HepG2 (cell line): ENCODE results near the gene MRPL51.

Experiments
- HMGXB3 ChIP-seq: sonication (generic); formaldehyde crosslinking; IDR thresholded peaks from 2 replicates; pipeline ENCODE4 v1.4.0; 2020; ENCODE audit warnings: missing genetic modification reagents, borderline replicate concordance
- MXD4 ChIP-seq: IDR thresholded peaks from 2 replicates; pipeline ENCODE4 v1.6.1; 2016; ENCODE audit warnings: mild to moderate bottlenecking, missing biosample characterization, missing genetic modification reagents
- SRF ChIP-seq: IDR thresholded peaks from 2 replicates; pipeline ENCODE4 v1.6.1; 2011; ENCODE audit warnings: mild to moderate bottlenecking, low read depth, low read length, moderate library complexity
- TBL1XR1 ChIP-seq: fragments of 150-350 bp; IDR thresholded peaks from 2 replicates; pipeline ENCODE4 v1.6.1; 2014; ENCODE audit warnings: borderline replicate concordance, low read length; ENCODE audit not compliant: partially characterized antibody
- TCF12 ChIP-seq, 2 experiments: fragments of 450-650 bp in 1 of 2; sonication (generic) in 1 of 2; formaldehyde crosslinking in 1 of 2; IDR thresholded peaks; 2 replicates each; pipeline versions ENCODE4 v1.6.1 to v1.8.0; 2017 to 2022; ENCODE audit warnings: antibody characterized with exemption in 1 of 2, mild to moderate bottlenecking in 1 of 2, missing genetic modification reagents in 1 of 2, moderate library complexity in 1 of 2
- YY1 ChIP-seq: IDR thresholded peaks from 2 replicates; pipeline ENCODE4 v1.6.1; 2011; ENCODE audit warnings: low read length, low read depth, moderate library complexity, mild to moderate bottlenecking; ENCODE audit not compliant: insufficient read depth, insufficient replicate concordance
- ZNF274 ChIP-seq: sonication (generic); formaldehyde crosslinking; IDR thresholded peaks from 2 replicates; pipeline ENCODE4 v1.5.1; 2020; ENCODE audit warnings: mild to moderate bottlenecking, missing genetic modification reagents
- TF ChIP-seq, protein P1 (sequence below): sonication (generic); formaldehyde crosslinking; IDR thresholded peaks from 2 replicates; pipeline ENCODE4 v1.8.0; 2022; ENCODE audit warnings: missing genetic modification reagents, mild to moderate bottlenecking, moderate library complexity, borderline replicate concordance

GRCh38 chr12:6457220-6457945 lies 35.7 kb downstream of the MRPL51 start:
- TF ChIP-seq TBL1XR1, result no peak
- TF ChIP-seq TCF12 (IDR thresholded peaks at IDR 0.05), result no peak
- no peak for TF ChIP-seq TCF12 (CRISPR knock-in tag; IDR thresholded peaks at IDR 0.05)
- no peak for TF ChIP-seq YY1
- TF ChIP-seq MXD4 (CRISPR knock-in tag), result no peak
- TF ChIP-seq, protein P1, sequence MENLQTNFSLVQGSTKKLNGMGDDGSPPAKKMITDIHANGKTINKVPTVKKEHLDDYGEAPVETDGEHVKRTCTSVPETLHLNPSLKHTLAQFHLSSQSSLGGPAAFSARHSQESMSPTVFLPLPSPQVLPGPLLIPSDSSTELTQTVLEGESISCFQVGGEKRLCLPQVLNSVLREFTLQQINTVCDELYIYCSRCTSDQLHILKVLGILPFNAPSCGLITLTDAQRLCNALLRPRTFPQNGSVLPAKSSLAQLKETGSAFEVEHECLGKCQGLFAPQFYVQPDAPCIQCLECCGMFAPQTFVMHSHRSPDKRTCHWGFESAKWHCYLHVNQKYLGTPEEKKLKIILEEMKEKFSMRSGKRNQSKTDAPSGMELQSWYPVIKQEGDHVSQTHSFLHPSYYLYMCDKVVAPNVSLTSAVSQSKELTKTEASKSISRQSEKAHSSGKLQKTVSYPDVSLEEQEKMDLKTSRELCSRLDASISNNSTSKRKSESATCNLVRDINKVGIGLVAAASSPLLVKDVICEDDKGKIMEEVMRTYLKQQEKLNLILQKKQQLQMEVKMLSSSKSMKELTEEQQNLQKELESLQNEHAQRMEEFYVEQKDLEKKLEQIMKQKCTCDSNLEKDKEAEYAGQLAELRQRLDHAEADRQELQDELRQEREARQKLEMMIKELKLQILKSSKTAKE (CRISPR knock-in tag), result no peak
- TF ChIP-seq SRF, result no peak
- no peak for TF ChIP-seq ZNF274
- no peak for TF ChIP-seq HMGXB3 (CRISPR knock-in tag)
